Dedifferentiated amniotic fluid mesenchymal stem cell (primary cell): Measurements from ENCODE around the gene RFX8.

Experiments
- DNase-seq: peaks from one replicate; pipeline ENCODE4 v3.0.0-alpha.2; 2016; ENCODE audit errors: extremely low spot score

Gene RFX8

DNA sequence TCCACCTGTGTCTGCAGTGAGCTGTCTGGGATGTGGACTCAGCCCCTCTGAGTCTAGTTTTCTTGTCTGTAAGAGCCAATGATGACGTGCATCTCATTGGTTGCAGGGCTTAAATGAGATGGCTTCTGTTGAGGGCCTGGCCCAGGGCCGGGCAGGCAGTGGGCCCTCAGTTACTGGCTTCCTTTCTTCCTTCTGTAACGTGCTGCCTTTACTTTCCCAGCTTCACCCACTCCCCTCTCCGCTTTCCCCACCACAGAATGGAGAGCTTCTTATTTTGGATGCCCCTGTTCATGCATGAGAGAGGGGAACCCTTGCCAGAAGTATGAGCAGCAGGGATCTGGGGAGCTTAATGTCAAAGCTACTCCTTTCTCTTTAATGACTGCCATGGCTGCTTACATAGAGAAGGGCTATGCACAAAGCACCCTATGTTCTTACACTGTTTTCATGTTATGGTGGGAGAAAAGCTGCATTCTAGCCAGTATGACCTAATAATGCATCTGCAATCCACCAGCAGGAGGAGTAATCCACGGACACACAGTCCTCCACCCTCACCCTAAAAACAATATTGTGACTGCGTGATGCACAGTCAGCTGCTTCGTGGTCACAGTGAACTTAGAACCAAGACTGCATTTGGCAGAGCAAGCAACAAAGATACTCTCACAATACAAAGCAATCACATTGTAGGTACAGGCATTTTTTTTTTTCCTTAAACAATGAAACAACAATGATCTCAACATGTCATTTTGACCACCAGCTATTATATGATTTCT lies 124.8 kb downstream of the RFX8 start:
- peak; percentile 16 for DNase-seq

DNA sequence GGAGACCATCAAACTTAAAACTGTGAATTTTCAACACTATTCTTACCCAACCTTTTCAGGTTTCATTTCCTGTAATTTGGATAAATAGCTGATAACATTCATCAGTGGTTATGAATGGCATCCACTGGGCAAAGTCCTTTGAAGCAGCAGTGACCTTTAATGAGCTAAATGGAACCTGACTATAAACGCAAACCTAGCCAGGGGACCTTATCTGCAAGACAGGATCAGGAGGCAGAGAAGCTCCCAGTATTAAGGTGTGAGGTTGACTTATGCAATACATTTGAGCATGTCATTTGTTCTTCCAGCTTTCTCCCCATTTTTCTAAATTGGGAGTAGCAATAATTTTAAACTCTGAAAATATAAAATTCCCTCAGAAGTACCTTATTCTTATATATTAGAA lies 126.0 kb downstream of the RFX8 start:
- DNase-seq, result no peak
